CD14-positive monocyte (primary cell): ENCODE measurements around the gene NKIRAS2. TPM values are rescaled to one million over a fixed set of nuclear protein-coding genes. Genes with fewer than 3 reads are reported as not detected.

ENCODE experiments used
- DNase-seq, 3 donors: peaks; one replicate each; pipeline ENCODE4 v3.0.0-alpha.2; 2011 to 2022
- H2AFZ ChIP-seq: 2 replicates; pipeline ENCODE4 v1.6.0; 2012; ENCODE audit warnings: mild to moderate bottlenecking, low read depth, low read length, inconsistent platforms; ENCODE audit not compliant: insufficient read depth, poor library complexity, severe bottlenecking
- H3K27ac ChIP-seq, 2 donors: 1 replicate in 1 of 2; 2 replicates in 1 of 2; pipeline ENCODE4 v1.5.1; 2012 to 2013; ENCODE audit warnings: low read length in 2 of 2, control low read depth in 1 of 2, inconsistent platforms in 1 of 2, low read depth in 1 of 2, mild to moderate bottlenecking in 1 of 2
- H3K27me3 ChIP-seq, 2 donors: one replicate each; pipeline versions ENCODE4 v1.6.0 to v1.6.1; 2011 to 2013; ENCODE audit warnings: low read length in 2 of 2; ENCODE audit not compliant: control insufficient read depth in 2 of 2, insufficient read depth in 2 of 2
- H3K36me3 ChIP-seq, 2 donors: replicated peaks in 1 of 2; 1 replicate in 1 of 2; 2 replicates in 1 of 2; pipeline versions ENCODE4 v1.5.1 to v1.6.1; 2012 to 2013; ENCODE audit warnings: low read length in 2 of 2, control low read depth in 1 of 2, inconsistent platforms in 1 of 2, mild to moderate bottlenecking in 1 of 2; ENCODE audit not compliant: insufficient read depth in 2 of 2, control insufficient read depth in 1 of 2
- H3K4me1 ChIP-seq, 2 donors: 1 replicate in 1 of 2; 2 replicates in 1 of 2; pipeline versions ENCODE4 v1.5.1 to v1.6.1; 2012 to 2013; ENCODE audit warnings: low read length in 2 of 2, control low read depth in 1 of 2, inconsistent platforms in 1 of 2, mild to moderate bottlenecking in 1 of 2, moderate library complexity in 1 of 2; ENCODE audit not compliant: insufficient read depth in 2 of 2, control insufficient read depth in 1 of 2
- H3K4me2 ChIP-seq: replicated peaks from 2 replicates; pipeline ENCODE3; 2012; ENCODE audit warnings: low read length, moderate library complexity, mild to moderate bottlenecking; ENCODE audit not compliant: poor library complexity, severe bottlenecking; ENCODE audit errors: extremely low read depth
- H3K4me3 ChIP-seq, 3 experiments: fragments of 200-600 bp in 1 of 3; sonication (generic) in 1 of 3; replicated peaks in 1 of 3; 1 replicate in 2 of 3; 2 replicates in 1 of 3; pipeline ENCODE4 v1.5.1; 2011 to 2013; ENCODE audit warnings: low read length in 3 of 3, mild to moderate bottlenecking in 3 of 3, control low read depth in 2 of 3, low read depth in 2 of 3, inconsistent platforms in 1 of 3, moderate library complexity in 1 of 3
- H3K79me2 ChIP-seq: 2 replicates; pipeline ENCODE4 v1.6.0; 2012; ENCODE audit warnings: mild to moderate bottlenecking, control low read depth, inconsistent platforms, low read length, moderate library complexity; ENCODE audit not compliant: insufficient read depth
- H3K9ac ChIP-seq: 2 replicates; pipeline ENCODE4 v1.6.0; 2017; ENCODE audit warnings: low read length, mild to moderate bottlenecking; ENCODE audit not compliant: insufficient read depth, poor library complexity, severe bottlenecking
- H3K9me3 ChIP-seq, 2 donors: replicated peaks in 1 of 2; 1 replicate in 1 of 2; 2 replicates in 1 of 2; pipeline versions ENCODE4 v1.5.1 to v1.6.1; 2012 to 2013; ENCODE audit warnings: low read length in 2 of 2, control low read depth in 1 of 2; ENCODE audit not compliant: control insufficient read depth in 1 of 2, insufficient read depth in 1 of 2
- H4K20me1 ChIP-seq: 2 replicates; pipeline ENCODE4 v1.6.0; 2012; ENCODE audit warnings: mild to moderate bottlenecking, low read length, control low read depth, moderate library complexity; ENCODE audit not compliant: insufficient read depth
- H3K27ac Mint-ChIP-seq, 7 donors: one replicate each; pipeline ENCODE4 v1.8.0; 2020; ENCODE audit warnings: mild to moderate bottlenecking in 7 of 7, mixed read lengths in 7 of 7, moderate library complexity in 6 of 7, inconsistent platforms in 2 of 7
- H3K27me3 Mint-ChIP-seq, 3 donors: one replicate each; pipeline ENCODE4 v1.8.0; 2021 to 2022; ENCODE audit warnings: low read depth in 3 of 3, mild to moderate bottlenecking in 3 of 3, mixed read lengths in 3 of 3, moderate library complexity in 3 of 3, inconsistent platforms in 1 of 3
- H3K36me3 Mint-ChIP-seq, 2 donors: one replicate each; pipeline ENCODE4 v1.8.0; 2020; ENCODE audit warnings: mixed read lengths in 2 of 2, inconsistent platforms in 1 of 2, mild to moderate bottlenecking in 1 of 2
- H3K4me1 Mint-ChIP-seq: one replicate; pipeline ENCODE4 v1.8.0; 2020; ENCODE audit warnings: mild to moderate bottlenecking, mixed read lengths
- H3K4me3 Mint-ChIP-seq, 2 donors: one replicate each; pipeline ENCODE4 v1.8.0; 2020; ENCODE audit warnings: mild to moderate bottlenecking in 2 of 2, mixed read lengths in 2 of 2, moderate library complexity in 1 of 2
- H3K9me3 Mint-ChIP-seq, 7 donors: one replicate each; pipeline ENCODE4 v1.8.0; 2020 to 2022; ENCODE audit warnings: mixed read lengths in 7 of 7, mild to moderate bottlenecking in 6 of 7, moderate library complexity in 6 of 7, inconsistent platforms in 2 of 7
- CTCF ChIP-seq: fragments of 200-600 bp; IDR thresholded peaks from one replicate; pipeline ENCODE4 v1.8.0; 2022; ENCODE audit warnings: antibody characterized with exemption, mild to moderate bottlenecking
- WGBS: methylation state at CpG from one replicate; pipeline ENCODE4 v1.1.5; 2013; ENCODE audit warnings: missing lambda C conversion rate; ENCODE audit not compliant: insufficient coverage; 5-methylcytosine and 5-hydroxymethylcytosine counted together
- intact Hi-C, 2 donors: fragments of 100-400 bp; cut with micrococcal nuclease; formaldehyde crosslinking; loops; one replicate each; pipeline versions ENCODE4 v1.15.0 to v1.15.1; 2023
- polyA plus RNA-seq, 3 donors: library from polyadenylated mRNA; depleted of rRNA in 1 of 3; unstranded in 2 of 3; stranded (reverse) in 1 of 3; fragments of 300-500 nt in 2 of 3; fragments of >200 nt in 1 of 3; fragmentation: Illumina TruSeq in 2 of 3; gene quantifications; 1 replicate in 2 of 3; 2 replicates in 1 of 3; pipeline ENCODE4 v1.2.3, GENCODE V29; 2012 to 2021

Gene NKIRAS2
- polyA plus RNA-seq, 3 donors = 51.1 to 77.1 (median 69.9) TPM

- Histone ChIP-seq H3K4me3 (no peak overlapping the region), H3K4me2 (no peak overlapping the region), H3K9me3 (no peaks in the 10 kb centered on the region), H3K4me1 (peaks cover 65 to 75% of the 10 kb centered on the region in 2 donors), H3K27ac (peak overlapping the region; percentile 89 to 96), H3K9ac (no peak overlapping the region), H3K27me3 (no peaks in the 10 kb centered on the region), H3K36me3 (peaks cover 12 to 21% of the 10 kb centered on the region in 2 donors), H3K79me2 (peaks cover 25% of the 10 kb centered on the region), H2AFZ (no peak overlapping the region), H4K20me1 (no peaks in the 10 kb centered on the region)
- H3K27ac Mint-ChIP-seq = peak overlapping the region in 6 of 7 donors; percentile 72 to 99 (median 97)
- no peak for TF ChIP-seq CTCF
- peaks cover 68% of the 10 kb centered on the region for H3K4me1 Mint-ChIP-seq
- no peak for DNase-seq
- peaks cover 0 to 4% (median 4%) of the 10 kb centered on the region in 3 donors for H3K27me3 Mint-ChIP-seq
- H3K4me3 Mint-ChIP-seq = peak overlapping the region in 1 of 2 donors; percentile 9
- intact Hi-C loops = loop anchor here (2.0 to 10.0 kb wide), 5 partner anchors 36 to 159 kb away; partner anchors contain the start of genes HCRT (in 1 of the 2) and KCNH4 (in 1 of the 2)
- H3K36me3 Mint-ChIP-seq = peaks cover 27 to 36% of the 10 kb centered on the region in 2 donors
- WGBS = no CpG with 5 or more reads among the region's 3 CpGs
- peaks cover 0 to 6% (median 0%) of the 10 kb centered on the region in 7 donors for H3K9me3 Mint-ChIP-seq
Observed at GRCh38 chr17:42025936-42026335, 6.0 kb downstream of the NKIRAS2 start.

DNA sequence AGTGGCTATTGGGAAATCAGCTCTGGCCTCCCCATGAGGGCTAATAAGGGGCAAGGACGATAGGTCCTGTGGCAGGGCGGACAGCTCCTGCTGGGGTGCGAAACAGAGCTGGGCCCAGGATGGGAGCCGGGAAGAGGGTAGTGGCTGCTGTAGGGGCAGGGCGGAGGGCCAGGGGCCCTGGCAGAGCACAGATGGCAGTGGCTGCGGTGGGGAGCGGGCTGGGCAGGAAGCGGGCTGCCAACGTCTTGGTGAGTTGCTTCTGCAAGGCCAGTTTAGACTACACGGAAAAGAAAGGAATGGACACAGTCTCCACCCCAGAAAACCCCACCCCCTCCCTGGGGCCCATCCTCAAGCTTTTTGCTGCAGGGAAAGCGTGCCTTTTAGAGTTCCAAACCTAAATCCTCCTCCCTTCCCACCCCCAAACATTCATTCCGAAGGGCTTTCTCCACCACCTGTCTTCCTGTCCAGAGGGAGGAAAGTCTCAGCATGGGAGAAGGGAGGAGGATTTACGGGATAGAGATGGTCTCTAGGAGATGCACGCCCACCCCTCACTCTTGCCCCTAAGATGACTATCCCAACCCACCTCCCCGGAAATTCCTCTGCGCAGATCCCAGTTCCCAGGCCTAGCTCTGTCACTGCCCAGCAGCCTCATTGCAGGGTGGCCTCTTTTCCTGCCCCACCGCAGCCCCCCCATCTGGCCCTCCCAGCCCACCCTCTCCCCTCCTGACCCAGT is 7.1 kb downstream of the NKIRAS2 start:
- Histone ChIP-seq H3K36me3 (peaks cover 9 to 13% of the 10 kb centered on the region in 2 donors), H3K4me2 (peak overlapping the region; percentile 43), H2AFZ (no peak overlapping the region), H3K4me3 (peak overlapping the region in 1 of 3 experiments; percentile 31), H4K20me1 (no peaks in the 10 kb centered on the region), H3K9ac (no peak overlapping the region), H3K27me3 (no peaks in the 10 kb centered on the region), H3K79me2 (peaks cover 14% of the 10 kb centered on the region), H3K4me1 (peaks cover 57 to 64% of the 10 kb centered on the region in 2 donors), H3K27ac (no peak overlapping the region), H3K9me3 (no peaks in the 10 kb centered on the region)
- intact Hi-C loops = loop anchor here (5.0 to 10.0 kb wide), 4 partner anchors 35 to 158 kb away; partner anchors contain the start of genes HCRT (in 1 of the 2) and KCNH4 (in 1 of the 2)
- TF ChIP-seq CTCF = no peak
- Mint-ChIP-seq H3K4me1 (peaks cover 59% of the 10 kb centered on the region), H3K4me3 (peak overlapping the region; percentile 49 to 73), H3K27ac (peak overlapping the region in 6 of 7 donors; percentile 35 to 96 (median 54)), H3K36me3 (peaks cover 18 to 27% of the 10 kb centered on the region in 2 donors), H3K9me3 (peaks cover 0 to 6% (median 0%) of the 10 kb centered on the region in 7 donors), H3K27me3 (peaks cover 0 to 4% (median 4%) of the 10 kb centered on the region in 3 donors)
- no peak for DNase-seq
- 48% methylated on average over 11 of the region's 17 CpGs for WGBS
